ENCODE measurements around the gene TMEM108. TPM values are rescaled to one million over a fixed set of nuclear protein-coding genes. Genes with fewer than 3 reads are reported as not detected.

Gene TMEM108
- total RNA-seq, 5 donors from 2014 or later (not counting 1 experiment from before 2014, with no cell fraction given), result 0.96 TPM; not detected in 4

DNA sequence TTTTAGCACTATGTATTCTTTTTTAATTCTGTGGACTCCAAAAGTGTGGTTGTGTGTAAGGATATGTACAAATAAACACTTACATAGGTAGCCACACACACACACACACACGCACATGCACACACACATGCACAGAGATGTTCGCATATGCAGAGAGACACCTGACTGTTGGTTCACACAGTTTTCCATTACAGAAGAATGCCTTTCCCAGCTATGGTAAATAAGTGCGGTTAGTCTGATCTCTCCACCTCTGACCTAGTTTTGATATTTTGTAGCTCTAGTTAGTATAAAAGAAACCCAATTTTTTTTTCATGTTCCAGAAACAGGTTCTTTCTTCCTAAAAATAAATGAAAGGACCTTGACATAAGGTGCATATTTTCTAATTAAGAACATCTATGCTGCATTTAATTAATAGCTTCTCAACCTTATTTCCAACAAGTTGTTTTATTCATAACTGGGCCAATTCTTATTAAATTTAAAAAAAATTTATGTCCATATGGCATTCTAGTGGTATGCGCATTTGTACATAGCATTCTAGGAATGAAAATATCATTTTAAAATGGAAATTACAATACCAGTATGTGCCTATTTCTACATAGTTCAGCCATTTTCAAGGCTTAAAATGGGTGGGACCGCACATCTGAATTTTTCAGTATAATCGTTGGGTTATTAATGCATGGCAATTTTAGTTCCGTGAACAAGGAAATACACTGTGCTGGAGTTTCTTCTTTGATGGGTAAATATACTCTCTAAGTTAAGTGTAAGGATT is 27.2 kb downstream of the TMEM108 start:
- ATAC-seq (replicated peaks in 1 of 4), result no peak
- WGBS (ENCODE audit: insufficient coverage), result 80% methylated on average over 1 of the region's 7 CpGs
- Histone ChIP-seq H3K27me3 (replicated peaks in 1 of 2; ENCODE audit: control insufficient read depth in 2 of 2, extremely low read depth in 1 of 2, insufficient read depth in 2 of 2, low read length in 1 of 2) (no peaks in the 10 kb centered on the region), H3K4me3 (ENCODE audit: control insufficient read depth in 1 of 2, extremely low read depth in 1 of 2, low read length in 1 of 2) (no peak overlapping the region), H3K27ac (ENCODE audit: low read length) (no peak overlapping the region), H3K9me3 (no peaks in the 10 kb centered on the region), H3K36me3 (ENCODE audit: control insufficient read depth in 2 of 2, extremely low read depth in 1 of 2, insufficient read depth in 1 of 2, low read length in 1 of 2) (no peaks in the 10 kb centered on the region), H3K4me1 (ENCODE audit: control insufficient read depth in 1 of 2, extremely low read depth in 1 of 2, insufficient read depth in 2 of 2, low read length in 2 of 2) (no peaks in the 10 kb centered on the region)
- POLR2A ChIA-PET, result no interaction called here
- no peaks in the 10 kb centered on the region for H3K36me3 Mint-ChIP-seq
- no peak for DNase-seq
- no peaks in the 10 kb centered on the region for H3K9me3 Mint-ChIP-seq
- H3K4me1 Mint-ChIP-seq, result no peaks in the 10 kb centered on the region
- CTCF ChIA-PET, result interaction anchor here in 1 of 2 donors (0.7 kb wide), 1 partner anchor 447 kb away, joined by 3 read pairs; no protein-coding TSS in a partner anchor
- H3K27ac Mint-ChIP-seq, result no peak overlapping the region
- H3K27me3 Mint-ChIP-seq, result peaks cover 1 to 8% of the 10 kb centered on the region in 2 donors
- H3K4me3 Mint-ChIP-seq, result no peak overlapping the region

GRCh38 chr3:133066026-133066425 is 27.8 kb downstream of the TMEM108 start:
- no peaks in the 10 kb centered on the region for H3K9me3 ChIP-seq
- H3K27ac ChIP-seq (ENCODE audit: low read length), result no peak overlapping the region
- H3K27me3 ChIP-seq (replicated peaks in 1 of 2; ENCODE audit: control insufficient read depth in 2 of 2, extremely low read depth in 1 of 2, insufficient read depth in 2 of 2, low read length in 1 of 2), result no peaks in the 10 kb centered on the region
- POLR2A ChIA-PET, result no interaction called here
- ATAC-seq (replicated peaks in 1 of 4) (no peak), DNase-seq (no peak)
- WGBS (ENCODE audit: insufficient coverage), result no CpG with 5 or more reads among the region's 2 CpGs
- peaks cover 1 to 8% of the 10 kb centered on the region in 2 donors for H3K27me3 Mint-ChIP-seq
- H3K9me3 Mint-ChIP-seq, result no peaks in the 10 kb centered on the region
- CTCF ChIA-PET, result no interaction called here
- H3K27ac Mint-ChIP-seq, result no peak overlapping the region
- no peaks in the 10 kb centered on the region for H3K36me3 Mint-ChIP-seq
- no peak overlapping the region for H3K4me3 Mint-ChIP-seq
- H3K4me1 Mint-ChIP-seq, result no peaks in the 10 kb centered on the region
- H3K36me3 ChIP-seq (ENCODE audit: control insufficient read depth in 2 of 2, extremely low read depth in 1 of 2, insufficient read depth in 1 of 2, low read length in 1 of 2), result no peaks in the 10 kb centered on the region
- H3K4me3 ChIP-seq (ENCODE audit: control insufficient read depth in 1 of 2, extremely low read depth in 1 of 2, low read length in 1 of 2), result no peak overlapping the region
- no peaks in the 10 kb centered on the region for H3K4me1 ChIP-seq (ENCODE audit: control insufficient read depth in 1 of 2, extremely low read depth in 1 of 2, insufficient read depth in 2 of 2, low read length in 2 of 2)

DNA sequence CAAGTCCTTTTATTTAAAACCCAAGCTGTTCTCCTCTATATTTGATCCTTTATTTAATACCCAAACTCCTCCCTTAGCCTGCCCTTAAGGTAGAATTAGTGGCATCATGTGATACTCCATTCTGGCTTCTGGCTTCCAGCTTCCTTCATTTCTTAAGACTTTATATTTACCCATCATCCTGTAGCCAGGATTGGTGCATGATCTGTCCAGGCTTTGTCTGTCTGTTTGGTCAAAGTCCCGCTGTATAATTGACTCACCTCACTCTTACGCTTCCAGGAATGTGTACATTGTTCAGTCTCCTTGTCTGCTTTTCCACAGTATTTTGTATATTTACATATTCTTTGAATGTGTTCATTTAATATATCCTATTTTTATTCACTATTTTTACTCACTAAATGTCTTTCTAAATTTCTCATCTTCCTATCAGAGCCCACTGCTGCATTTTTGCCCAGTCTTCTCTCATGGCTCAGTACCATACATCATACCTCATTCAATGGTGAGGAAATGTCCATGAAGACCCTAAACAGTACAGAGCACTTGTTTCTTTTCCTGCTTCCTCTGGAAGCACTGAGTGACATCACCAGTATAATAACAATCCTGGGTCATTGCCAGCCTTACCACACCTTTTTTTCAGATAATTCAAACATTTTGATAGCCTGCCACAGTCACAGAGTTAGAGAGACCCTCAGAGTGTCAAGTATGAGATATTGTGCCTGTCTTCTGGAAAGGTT is 31.5 kb downstream of the TMEM108 start:
- H3K36me3 Mint-ChIP-seq, result no peaks in the 10 kb centered on the region
- no CpG with 5 or more reads among the region's 2 CpGs for WGBS (ENCODE audit: insufficient coverage)
- DNase-seq, result no peak

DNA sequence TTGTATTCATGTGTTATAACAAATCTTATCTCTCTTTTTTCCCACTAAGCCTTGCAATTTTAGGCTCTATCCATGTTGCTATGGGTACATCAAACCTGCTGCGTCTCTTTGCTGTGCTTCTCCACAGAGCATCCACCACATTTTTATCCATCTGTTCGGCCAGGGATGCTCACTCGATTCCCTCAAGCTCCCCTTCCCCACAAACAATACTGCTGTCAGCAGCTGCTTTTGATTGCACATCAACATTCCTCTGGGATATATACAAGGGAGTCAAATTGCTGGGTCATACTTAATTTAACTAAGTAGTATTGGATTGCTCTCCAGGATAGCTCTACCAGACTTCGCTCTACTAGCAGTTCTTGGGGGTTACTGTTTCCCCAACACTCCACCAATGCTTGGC is 36.8 kb downstream of the TMEM108 start:
- Mint-ChIP-seq H3K4me3 (no peak overlapping the region), H3K27me3 (peaks cover 2 to 20% of the 10 kb centered on the region in 2 donors), H3K9me3 (no peaks in the 10 kb centered on the region), H3K36me3 (no peaks in the 10 kb centered on the region), H3K4me1 (no peaks in the 10 kb centered on the region), H3K27ac (no peak overlapping the region)
- CTCF ChIA-PET, result no interaction called here
- no peaks in the 10 kb centered on the region for H3K4me1 ChIP-seq (ENCODE audit: control insufficient read depth in 1 of 2, extremely low read depth in 1 of 2, insufficient read depth in 2 of 2, low read length in 2 of 2)
- ATAC-seq (replicated peaks in 1 of 4) (no peak), DNase-seq (no peak)
- no peaks in the 10 kb centered on the region for H3K36me3 ChIP-seq (ENCODE audit: control insufficient read depth in 2 of 2, extremely low read depth in 1 of 2, insufficient read depth in 1 of 2, low read length in 1 of 2)
- POLR2A ChIA-PET, result no interaction called here
- H3K4me3 ChIP-seq (ENCODE audit: control insufficient read depth in 1 of 2, extremely low read depth in 1 of 2, low read length in 1 of 2), result no peak overlapping the region
- H3K27ac ChIP-seq (ENCODE audit: low read length), result no peak overlapping the region
- WGBS (ENCODE audit: insufficient coverage), result 87% methylated on average over 3 of the region's 4 CpGs
- no peaks in the 10 kb centered on the region for H3K9me3 ChIP-seq
- peaks cover 0 to 3% of the 10 kb centered on the region in 2 experiments for H3K27me3 ChIP-seq (replicated peaks in 1 of 2; ENCODE audit: control insufficient read depth in 2 of 2, extremely low read depth in 1 of 2, insufficient read depth in 2 of 2, low read length in 1 of 2)

More for the DNA sequence above, 31.5 kb downstream of the TMEM108 start:
- H3K4me3 ChIP-seq (ENCODE audit: control insufficient read depth in 1 of 2, extremely low read depth in 1 of 2, low read length in 1 of 2), result no peak overlapping the region
- H3K4me1 ChIP-seq (ENCODE audit: control insufficient read depth in 1 of 2, extremely low read depth in 1 of 2, insufficient read depth in 2 of 2, low read length in 2 of 2), result no peaks in the 10 kb centered on the region
- ChIA-PET POLR2A (no interaction called here), CTCF (no interaction called here)
- ATAC-seq (replicated peaks in 1 of 4), result no peak
- no peaks in the 10 kb centered on the region for H3K27me3 Mint-ChIP-seq
- no peak overlapping the region for H3K27ac Mint-ChIP-seq
- no peaks in the 10 kb centered on the region for H3K9me3 ChIP-seq
- no peaks in the 10 kb centered on the region for H3K36me3 ChIP-seq (ENCODE audit: control insufficient read depth in 2 of 2, extremely low read depth in 1 of 2, insufficient read depth in 1 of 2, low read length in 1 of 2)
- H3K9me3 Mint-ChIP-seq, result no peaks in the 10 kb centered on the region
- H3K4me1 Mint-ChIP-seq, result no peaks in the 10 kb centered on the region
- no peaks in the 10 kb centered on the region for H3K27me3 ChIP-seq (replicated peaks in 1 of 2; ENCODE audit: control insufficient read depth in 2 of 2, extremely low read depth in 1 of 2, insufficient read depth in 2 of 2, low read length in 1 of 2)
- H3K27ac ChIP-seq (ENCODE audit: low read length), result no peak overlapping the region
- H3K4me3 Mint-ChIP-seq, result no peak overlapping the region

GRCh38 chr3:133077688-133078087 is 39.5 kb downstream of the TMEM108 start:
- no peak overlapping the region for H3K4me3 Mint-ChIP-seq
- H3K9me3 Mint-ChIP-seq, result peaks cover 4 to 5% (median 4%) of the 10 kb centered on the region in 3 donors
- Histone ChIP-seq H3K9me3 (no peaks in the 10 kb centered on the region), H3K36me3 (ENCODE audit: control insufficient read depth in 2 of 2, extremely low read depth in 1 of 2, insufficient read depth in 1 of 2, low read length in 1 of 2) (no peaks in the 10 kb centered on the region), H3K27me3 (replicated peaks in 1 of 2; ENCODE audit: control insufficient read depth in 2 of 2, extremely low read depth in 1 of 2, insufficient read depth in 2 of 2, low read length in 1 of 2) (peaks cover 0 to 3% of the 10 kb centered on the region in 2 experiments), H3K4me1 (ENCODE audit: control insufficient read depth in 1 of 2, extremely low read depth in 1 of 2, insufficient read depth in 2 of 2, low read length in 2 of 2) (no peaks in the 10 kb centered on the region), H3K4me3 (ENCODE audit: control insufficient read depth in 1 of 2, extremely low read depth in 1 of 2, low read length in 1 of 2) (no peak overlapping the region), H3K27ac (ENCODE audit: low read length) (no peak overlapping the region)
- H3K27ac Mint-ChIP-seq, result no peak overlapping the region
- no peak for DNase-seq
- WGBS (ENCODE audit: insufficient coverage), result no CpG with 5 or more reads among the region's 3 CpGs
- no peaks in the 10 kb centered on the region for H3K4me1 Mint-ChIP-seq
- CTCF ChIA-PET, result no interaction called here
- H3K27me3 Mint-ChIP-seq, result peaks cover 2 to 35% of the 10 kb centered on the region in 2 donors
- H3K36me3 Mint-ChIP-seq, result no peaks in the 10 kb centered on the region
- POLR2A ChIA-PET, result no interaction called here
- ATAC-seq (replicated peaks in 1 of 4), result no peak

DNA sequence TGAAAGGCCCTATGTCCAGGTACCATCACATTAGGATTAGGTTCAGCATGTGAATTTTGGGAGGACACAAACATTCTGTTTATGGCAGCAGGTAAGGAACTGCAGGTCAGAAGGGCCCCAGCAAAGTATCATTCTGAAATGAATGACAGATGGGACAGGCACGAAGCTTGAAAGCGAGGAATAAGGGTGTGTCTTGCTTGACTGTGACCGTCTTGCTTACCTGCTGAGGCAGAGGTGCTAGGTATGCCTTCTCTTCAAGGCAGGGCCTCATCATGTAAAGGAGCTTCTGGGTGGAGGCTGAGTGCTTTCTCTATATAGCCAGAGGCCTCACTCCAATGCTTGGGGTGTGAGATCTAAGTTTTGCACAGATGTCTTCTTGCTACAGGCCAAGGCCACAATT is 41.4 kb downstream of the TMEM108 start:
- WGBS (ENCODE audit: insufficient coverage), result 52% methylated on average over 3 of the region's 3 CpGs
- Histone ChIP-seq H3K36me3 (ENCODE audit: control insufficient read depth in 2 of 2, extremely low read depth in 1 of 2, insufficient read depth in 1 of 2, low read length in 1 of 2) (no peaks in the 10 kb centered on the region), H3K27me3 (replicated peaks in 1 of 2; ENCODE audit: control insufficient read depth in 2 of 2, extremely low read depth in 1 of 2, insufficient read depth in 2 of 2, low read length in 1 of 2) (peaks cover 0 to 3% of the 10 kb centered on the region in 2 experiments), H3K4me3 (ENCODE audit: control insufficient read depth in 1 of 2, extremely low read depth in 1 of 2, low read length in 1 of 2) (no peak overlapping the region), H3K27ac (ENCODE audit: low read length) (no peak overlapping the region), H3K4me1 (ENCODE audit: control insufficient read depth in 1 of 2, extremely low read depth in 1 of 2, insufficient read depth in 2 of 2, low read length in 2 of 2) (no peaks in the 10 kb centered on the region), H3K9me3 (no peaks in the 10 kb centered on the region)
- ChIA-PET POLR2A (no interaction called here), CTCF (no interaction called here)
- Mint-ChIP-seq H3K36me3 (no peaks in the 10 kb centered on the region), H3K4me3 (no peak overlapping the region), H3K27ac (no peak overlapping the region), H3K9me3 (peaks cover 4 to 5% (median 4%) of the 10 kb centered on the region in 3 donors), H3K27me3 (peaks cover 2 to 44% of the 10 kb centered on the region in 2 donors), H3K4me1 (no peaks in the 10 kb centered on the region)
- ATAC-seq (replicated peaks in 1 of 4) (no peak), DNase-seq (no peak)
